ENCODE data around the gene DOCK3. TPM values are rescaled to one million over a fixed set of nuclear protein-coding genes. Genes with fewer than 3 reads are reported as not detected.
"Not testable (repeated sequence)": the region's sequence is repeated elsewhere in the genome, so short reads cannot be mapped to it uniquely, and the experiment has no call there.

DOCK3 gene
- total RNA-seq, 3 donors from 2014 or later, result 1.2 to 1.7 (median 1.5) TPM

- H3K4me3 Mint-ChIP-seq, result no peak overlapping the region
- peaks cover 6% of the 10 kb centered on the region for H3K27me3 Mint-ChIP-seq (ENCODE audit: low read depth)
- no peaks in the 10 kb centered on the region for H3K4me1 Mint-ChIP-seq (ENCODE audit: low read depth)
- ATAC-seq, result no peak
- no peaks in the 10 kb centered on the region for H3K9me3 Mint-ChIP-seq
- no peak for DNase-seq
- H3K36me3 Mint-ChIP-seq (ENCODE audit: insufficient read depth), result no peaks in the 10 kb centered on the region
Measured at GRCh38 chr3:50687916-50688315, 13.2 kb downstream of the DOCK3 start.

- H3K4me1 Mint-ChIP-seq (ENCODE audit: low read depth); H3K4me3 Mint-ChIP-seq; ATAC-seq; H3K27me3 Mint-ChIP-seq (ENCODE audit: low read depth); DNase-seq; H3K9me3 Mint-ChIP-seq; H3K36me3 Mint-ChIP-seq (ENCODE audit: insufficient read depth): not testable (repeated sequence)
Measured at GRCh38 chr3:50688602-50689001, 13.9 kb downstream of the DOCK3 start.

- no peak for ATAC-seq
- no peaks in the 10 kb centered on the region for H3K9me3 Mint-ChIP-seq
- H3K27me3 Mint-ChIP-seq (ENCODE audit: low read depth), result peaks cover 5% of the 10 kb centered on the region
- no peaks in the 10 kb centered on the region for H3K4me1 Mint-ChIP-seq (ENCODE audit: low read depth)
- DNase-seq, result no peak
- no peaks in the 10 kb centered on the region for H3K36me3 Mint-ChIP-seq (ENCODE audit: insufficient read depth)
- H3K4me3 Mint-ChIP-seq, result no peak overlapping the region
Measured at GRCh38 chr3:50689558-50689957, 14.8 kb downstream of the DOCK3 start.

- Mint-ChIP-seq H3K4me3 (no peak overlapping the region), H3K4me1 (ENCODE audit: low read depth) (no peaks in the 10 kb centered on the region), H3K27me3 (ENCODE audit: low read depth) (peaks cover 2% of the 10 kb centered on the region), H3K36me3 (ENCODE audit: insufficient read depth) (no peaks in the 10 kb centered on the region), H3K9me3 (peaks cover 12% of the 10 kb centered on the region)
- ATAC-seq (no peak), DNase-seq (no peak)
Measured at GRCh38 chr3:50695031-50695430, 20.3 kb downstream of the DOCK3 start.

GRCh38 chr3:50696276-50696675 is 21.5 kb downstream of the DOCK3 start:
- peaks cover 5% of the 10 kb centered on the region for H3K27me3 Mint-ChIP-seq (ENCODE audit: low read depth)
- H3K9me3 Mint-ChIP-seq, result peaks cover 12% of the 10 kb centered on the region
- DNase-seq (no peak), ATAC-seq (no peak)
- H3K4me3 Mint-ChIP-seq, result no peak overlapping the region
- H3K4me1 Mint-ChIP-seq (ENCODE audit: low read depth), result no peaks in the 10 kb centered on the region
- no peaks in the 10 kb centered on the region for H3K36me3 Mint-ChIP-seq (ENCODE audit: insufficient read depth)

GRCh38 chr3:50698269-50698668 is 23.5 kb downstream of the DOCK3 start:
- no peak overlapping the region for H3K4me3 Mint-ChIP-seq
- no peaks in the 10 kb centered on the region for H3K36me3 Mint-ChIP-seq (ENCODE audit: insufficient read depth)
- H3K4me1 Mint-ChIP-seq (ENCODE audit: low read depth), result no peaks in the 10 kb centered on the region
- peaks cover 12% of the 10 kb centered on the region for H3K9me3 Mint-ChIP-seq
- ATAC-seq (no peak), DNase-seq (no peak)
- H3K27me3 Mint-ChIP-seq (ENCODE audit: low read depth), result peaks cover 8% of the 10 kb centered on the region

- Mint-ChIP-seq H3K36me3 (ENCODE audit: insufficient read depth) (peaks cover 2% of the 10 kb centered on the region), H3K9me3 (peaks cover 10% of the 10 kb centered on the region), H3K27me3 (ENCODE audit: low read depth) (peaks cover 13% of the 10 kb centered on the region), H3K4me3 (no peak overlapping the region), H3K4me1 (ENCODE audit: low read depth) (peaks cover 6% of the 10 kb centered on the region)
- no peak for ATAC-seq
- DNase-seq, result no peak
Measured at GRCh38 chr3:50708620-50709019, 33.9 kb downstream of the DOCK3 start.

- H3K36me3 Mint-ChIP-seq (ENCODE audit: insufficient read depth), result no peaks in the 10 kb centered on the region
- DNase-seq (no peak), ATAC-seq (no peak)
- H3K4me3 Mint-ChIP-seq, result no peak overlapping the region
- H3K4me1 Mint-ChIP-seq (ENCODE audit: low read depth), result no peaks in the 10 kb centered on the region
- no peaks in the 10 kb centered on the region for H3K27me3 Mint-ChIP-seq (ENCODE audit: low read depth)
- no peaks in the 10 kb centered on the region for H3K9me3 Mint-ChIP-seq
Measured at GRCh38 chr3:50714946-50715345, 40.2 kb downstream of the DOCK3 start.

GRCh38 chr3:50724831-50725230 is 50.1 kb downstream of the DOCK3 start:
- DNase-seq, result no peak

GRCh38 chr3:50734985-50735384 is 60.3 kb downstream of the DOCK3 start:
- Mint-ChIP-seq H3K36me3 (ENCODE audit: insufficient read depth) (peaks cover 3% of the 10 kb centered on the region), H3K9me3 (peaks cover 7% of the 10 kb centered on the region), H3K4me1 (ENCODE audit: low read depth) (no peaks in the 10 kb centered on the region), H3K27me3 (ENCODE audit: low read depth) (no peaks in the 10 kb centered on the region), H3K4me3 (no peak overlapping the region)
- DNase-seq (no peak), ATAC-seq (no peak)

More at GRCh38 chr3:50724831-50725230, 50.1 kb downstream of the DOCK3 start:
- Mint-ChIP-seq H3K36me3 (ENCODE audit: insufficient read depth) (no peaks in the 10 kb centered on the region), H3K4me1 (ENCODE audit: low read depth) (no peaks in the 10 kb centered on the region), H3K27me3 (ENCODE audit: low read depth) (peaks cover 14% of the 10 kb centered on the region), H3K9me3 (no peaks in the 10 kb centered on the region), H3K4me3 (no peak overlapping the region)
- no peak for ATAC-seq

- Mint-ChIP-seq H3K36me3 (ENCODE audit: insufficient read depth) (peaks cover 3% of the 10 kb centered on the region), H3K9me3 (peaks cover 7% of the 10 kb centered on the region), H3K4me1 (ENCODE audit: low read depth) (no peaks in the 10 kb centered on the region), H3K4me3 (no peak overlapping the region), H3K27me3 (ENCODE audit: low read depth) (no peaks in the 10 kb centered on the region)
- no peak for DNase-seq
- ATAC-seq, result no peak
Measured at GRCh38 chr3:50737193-50737905, 62.6 kb downstream of the DOCK3 start.

GRCh38 chr3:50737906-50738598 is 63.3 kb downstream of the DOCK3 start:
- Mint-ChIP-seq H3K4me1 (ENCODE audit: low read depth) (no peaks in the 10 kb centered on the region), H3K9me3 (peaks cover 7% of the 10 kb centered on the region), H3K36me3 (ENCODE audit: insufficient read depth) (peaks cover 3% of the 10 kb centered on the region), H3K4me3 (no peak overlapping the region), H3K27me3 (ENCODE audit: low read depth) (no peaks in the 10 kb centered on the region)
- no peak for ATAC-seq
- DNase-seq, result no peak

GRCh38 chr3:50743643-50744042 is 68.9 kb downstream of the DOCK3 start:
- H3K9me3 Mint-ChIP-seq, result no peaks in the 10 kb centered on the region
- ATAC-seq (no peak), DNase-seq (no peak)
- H3K4me3 Mint-ChIP-seq, result no peak overlapping the region
- no peaks in the 10 kb centered on the region for H3K4me1 Mint-ChIP-seq (ENCODE audit: low read depth)
- H3K36me3 Mint-ChIP-seq (ENCODE audit: insufficient read depth), result no peaks in the 10 kb centered on the region
- no peaks in the 10 kb centered on the region for H3K27me3 Mint-ChIP-seq (ENCODE audit: low read depth)

GRCh38 chr3:50749822-50750221 is 75.1 kb downstream of the DOCK3 start:
- no peak for ATAC-seq
- no peaks in the 10 kb centered on the region for H3K4me1 Mint-ChIP-seq (ENCODE audit: low read depth)
- DNase-seq, result no peak
- H3K36me3 Mint-ChIP-seq (ENCODE audit: insufficient read depth), result no peaks in the 10 kb centered on the region
- H3K9me3 Mint-ChIP-seq, result no peaks in the 10 kb centered on the region
- H3K4me3 Mint-ChIP-seq, result no peak overlapping the region
- H3K27me3 Mint-ChIP-seq (ENCODE audit: low read depth), result no peaks in the 10 kb centered on the region

- no peak overlapping the region for H3K4me3 Mint-ChIP-seq
Measured at GRCh38 chr3:50759015-50759414, 84.3 kb downstream of the DOCK3 start.

More at GRCh38 chr3:50759015-50759414, 84.3 kb downstream of the DOCK3 start:
- Mint-ChIP-seq H3K9me3 (peaks cover 8% of the 10 kb centered on the region), H3K4me1 (ENCODE audit: low read depth) (no peaks in the 10 kb centered on the region), H3K27me3 (ENCODE audit: low read depth) (no peaks in the 10 kb centered on the region), H3K36me3 (ENCODE audit: insufficient read depth) (no peaks in the 10 kb centered on the region)
- DNase-seq, result no peak
- no peak for ATAC-seq

Data from activated T-cell treated with anti-CD3 and anti-CD28 coated beads, Interleukin-2, amount 50 U/mL, for 4 hours (primary cell).